IMR-90 (cell line): ENCODE data around the gene UBR4. TPM values are rescaled to one million over a fixed set of nuclear protein-coding genes. Genes with fewer than 3 reads are reported as not detected.
A peak's percentile ranks its signal among the peaks of the same experiment; 100 is the strongest.

Experiments
- ATAC-seq: fragments of 200-7000 bp; cut with Tn5 transposase; 2 replicates; pipeline ENCODE4 v1.9.1; 2020; ENCODE audit warnings: low read depth, mild to moderate bottlenecking, moderate library complexity
- BruUV-seq: library from RNA; stranded (reverse); fragments of 400-500 nt; replicated peaks from 2 replicates; lab custom pipeline; 2021; lab: Mats Ljungman, UMichigan
- CTCF ChIA-PET: fragments of 300-600 bp; formaldehyde crosslinking; extraction: SDS; loops from one replicate; lab custom pipeline; 2021; ENCODE audit warnings: antibody characterized with exemption; lab: Yijun Ruan, JAX
- POLR2A ChIA-PET: fragments of 300-600 bp; sonication (Branson Sonifier 250); formaldehyde crosslinking; loops from one replicate; lab custom pipeline; 2022; ENCODE audit warnings: antibody characterized with exemption; ENCODE audit not compliant: unreplicated experiment; lab: Charles Lee
- DNase-seq: peaks from one replicate; pipeline ENCODE4 v3.0.0; 2013
- H2AFZ ChIP-seq: replicated peaks from 2 replicates; pipeline ENCODE3; 2013; ENCODE audit warnings: low read length, mild to moderate bottlenecking; ENCODE audit not compliant: poor library complexity
- H2AK5ac ChIP-seq: 2 replicates; pipeline ENCODE4 v1.6.1; 2013; ENCODE audit warnings: low read depth, low read length, inconsistent platforms
- H2AK9ac ChIP-seq: replicated peaks from 2 replicates; pipeline ENCODE3; 2013; ENCODE audit warnings: mild to moderate bottlenecking, low read depth, low read length, moderate library complexity; ENCODE audit not compliant: poor library complexity
- H2BK120ac ChIP-seq: 2 replicates; pipeline ENCODE4 v1.6.1; 2013; ENCODE audit warnings: low read depth, low read length, inconsistent platforms
- H2BK15ac ChIP-seq: 3 replicates; pipeline ENCODE4 v1.6.1; 2013; ENCODE audit warnings: low read depth, low read length, inconsistent platforms
- H2BK20ac ChIP-seq: 2 replicates; pipeline ENCODE4 v1.6.1; 2013; ENCODE audit warnings: low read depth, mild to moderate bottlenecking, inconsistent platforms, low read length, moderate library complexity
- H2BK5ac ChIP-seq: 2 replicates; pipeline ENCODE4 v1.6.1; 2013; ENCODE audit warnings: mild to moderate bottlenecking, low read depth, low read length, inconsistent platforms; ENCODE audit not compliant: poor library complexity, severe bottlenecking
- H3K14ac ChIP-seq: replicated peaks from 2 replicates; pipeline ENCODE4 v1.6.1; 2013; ENCODE audit warnings: low read depth, low read length, inconsistent platforms
- H3K18ac ChIP-seq: 2 replicates; pipeline ENCODE4 v1.6.1; 2013; ENCODE audit warnings: low read depth, low read length, control low read depth
- H3K23ac ChIP-seq: 2 replicates; pipeline ENCODE4 v1.6.1; 2013; ENCODE audit warnings: low read depth, low read length, inconsistent platforms
- H3K27ac ChIP-seq: 2 replicates; pipeline ENCODE4 v1.5.1; 2013; ENCODE audit warnings: mild to moderate bottlenecking, control low read depth, low read length; ENCODE audit not compliant: insufficient read depth
- H3K27me3 ChIP-seq: 2 replicates; pipeline ENCODE4 v1.6.1; 2013; ENCODE audit warnings: low read length; ENCODE audit not compliant: control insufficient read depth, insufficient read depth
- H3K36me3 ChIP-seq: 2 replicates; pipeline ENCODE4 v1.6.1; 2013; ENCODE audit warnings: low read length, mixed read lengths; ENCODE audit not compliant: control insufficient read depth, insufficient read depth
- H3K4ac ChIP-seq: 2 replicates; pipeline ENCODE4 v1.6.1; 2013; ENCODE audit warnings: low read depth, low read length, inconsistent platforms
- H3K4me1 ChIP-seq: 2 replicates; pipeline ENCODE4 v1.6.1; 2013; ENCODE audit warnings: low read length, mixed read lengths; ENCODE audit not compliant: control insufficient read depth, insufficient read depth
- H3K4me2 ChIP-seq: 2 replicates; pipeline ENCODE4 v1.6.1; 2013; ENCODE audit warnings: low read depth, mild to moderate bottlenecking, control low read depth, low read length, moderate library complexity
- H3K4me3 ChIP-seq: 2 replicates; pipeline ENCODE4 v1.5.1; 2013; ENCODE audit warnings: low read depth, mild to moderate bottlenecking, control low read depth, low read length, moderate library complexity; ENCODE audit not compliant: insufficient read depth
- H3K56ac ChIP-seq: 2 replicates; pipeline ENCODE4 v1.6.1; 2013; ENCODE audit warnings: low read length, inconsistent platforms; ENCODE audit not compliant: insufficient read depth; ENCODE audit errors: extremely low read depth
- H3K79me1 ChIP-seq, 2 experiments: 2 replicates each; pipeline ENCODE4 v1.6.1; 2013; ENCODE audit warnings: low read length in 2 of 2, inconsistent platforms in 1 of 2, low read depth in 1 of 2
- H3K9ac ChIP-seq: 2 replicates; pipeline ENCODE4 v1.6.1; 2013; ENCODE audit warnings: low read depth, low read length, control low read depth
- H3K9me1 ChIP-seq: 2 replicates; pipeline ENCODE4 v1.6.1; 2013; ENCODE audit warnings: low read length, inconsistent platforms; ENCODE audit not compliant: insufficient read depth
- H3K9me3 ChIP-seq: 2 replicates; pipeline ENCODE4 v1.6.1; 2013; ENCODE audit warnings: low read length; ENCODE audit not compliant: control insufficient read depth, insufficient read depth
- H4K20me1 ChIP-seq: 2 replicates; pipeline ENCODE4 v1.6.1; 2013; ENCODE audit warnings: low read length, inconsistent platforms; ENCODE audit not compliant: insufficient read depth
- H4K5ac ChIP-seq: 2 replicates; pipeline ENCODE4 v1.6.1; 2013; ENCODE audit warnings: mild to moderate bottlenecking, low read depth, low read length, control low read depth
- H4K8ac ChIP-seq, 2 experiments: 2 replicates each; pipeline ENCODE4 v1.6.1; 2013; ENCODE audit warnings: low read depth in 2 of 2, low read length in 2 of 2, control low read depth in 1 of 2, inconsistent platforms in 1 of 2
- H4K91ac ChIP-seq: 2 replicates; pipeline ENCODE4 v1.6.1; 2013; ENCODE audit warnings: low read depth, low read length, inconsistent platforms; ENCODE audit not compliant: insufficient read depth
- BHLHE40 ChIP-seq: fragments of 150-350 bp; IDR thresholded peaks from 2 replicates; pipeline ENCODE4 v1.6.1; 2016; ENCODE audit warnings: mild to moderate bottlenecking, low read depth, low read length
- CEBPB ChIP-seq: IDR thresholded peaks from 2 replicates; pipeline ENCODE4 v1.6.1; 2012; ENCODE audit warnings: low read depth, low read length, improper control_type of control experiment
- CHD1 ChIP-seq: IDR thresholded peaks from 2 replicates; pipeline ENCODE4 v1.6.1; 2012; ENCODE audit warnings: low read depth, low read length, improper control_type of control experiment
- MAFK ChIP-seq: IDR thresholded peaks from 2 replicates; pipeline ENCODE4 v1.6.1; 2012; ENCODE audit warnings: low read depth, low read length, improper control_type of control experiment
- MXI1 ChIP-seq: IDR thresholded peaks from 2 replicates; pipeline ENCODE4 v1.6.1; 2012; ENCODE audit warnings: low read depth, mild to moderate bottlenecking, low read length, moderate library complexity, borderline replicate concordance
- NFE2L2 ChIP-seq: fragments of 150-350 bp; IDR thresholded peaks from 2 replicates; pipeline ENCODE4 v1.6.1; 2016; ENCODE audit warnings: low read depth, mild to moderate bottlenecking, low read length
- POLR2A ChIP-seq: IDR thresholded peaks from 2 replicates; pipeline ENCODE4 v1.6.1; 2012; ENCODE audit warnings: mild to moderate bottlenecking, low read depth, low read length
- RCOR1 ChIP-seq: IDR thresholded peaks from 2 replicates; pipeline ENCODE4 v1.6.1; 2012; ENCODE audit warnings: mild to moderate bottlenecking, low read length, improper control_type of control experiment; ENCODE audit not compliant: insufficient replicate concordance
- SMC3 ChIP-seq: fragments of 150-350 bp; IDR thresholded peaks from 2 replicates; pipeline ENCODE4 v1.6.1; 2016; ENCODE audit warnings: low read depth, mild to moderate bottlenecking, antibody characterized with exemption, low read length, moderate library complexity
- WGBS, 2 experiments: methylation state at CpG; one replicate each; pipeline versions ENCODE4 v1.1.5 to v1.1.7; 2013; ENCODE audit warnings: missing lambda C conversion rate in 2 of 2; ENCODE audit not compliant: insufficient read length in 1 of 2; ENCODE audit errors: extremely low coverage in 2 of 2; 5-methylcytosine and 5-hydroxymethylcytosine counted together
- dilution Hi-C: fragments of 300-500 bp; cut with HindIII; formaldehyde crosslinking; loops from one replicate; pipeline ENCODE4 v1.14.3; 2018; ENCODE audit warnings: low sequenced_read_pairs; ENCODE audit not compliant: unreplicated experiment
- in situ Hi-C: fragments of 300-500 bp; cut with MboI; formaldehyde crosslinking; loops from 3 replicates; pipeline ENCODE4 v1.14.3; 2019; ENCODE audit warnings: low sequenced_read_pairs, inconsistent platforms, mixed read lengths
- intact Hi-C: fragments of 100-400 bp; cut with micrococcal nuclease; formaldehyde crosslinking; loops from 2 replicates; pipeline ENCODE4 v1.10.0; 2022
- polyA plus RNA-seq, 3 experiments: library from polyadenylated mRNA; depleted of rRNA; stranded (reverse); fragments of >200 nt; gene quantifications; 2 replicates each; pipeline ENCODE4 v1.2.3, GENCODE V29; 2012; ENCODE audit warnings: low replicate concordance in 1 of 3
- total RNA-seq: library from RNA; depleted of rRNA; stranded (reverse); fragments of >200 nt; gene quantifications from 2 replicates; pipeline ENCODE4 v1.2.3, GENCODE V29; 2012
- TF ChIP-seq, protein P1 (sequence below): fragments of 150-350 bp; IDR thresholded peaks from 2 replicates; pipeline ENCODE4 v1.6.1; 2017; ENCODE audit warnings: mild to moderate bottlenecking, antibody characterized with exemption, low read length, low read depth

UBR4 gene
- total and polyA plus RNA-seq, 2 of the 4 experiments (the other 2 are of a cell fraction): 87.8 to 121 TPM

DNA sequence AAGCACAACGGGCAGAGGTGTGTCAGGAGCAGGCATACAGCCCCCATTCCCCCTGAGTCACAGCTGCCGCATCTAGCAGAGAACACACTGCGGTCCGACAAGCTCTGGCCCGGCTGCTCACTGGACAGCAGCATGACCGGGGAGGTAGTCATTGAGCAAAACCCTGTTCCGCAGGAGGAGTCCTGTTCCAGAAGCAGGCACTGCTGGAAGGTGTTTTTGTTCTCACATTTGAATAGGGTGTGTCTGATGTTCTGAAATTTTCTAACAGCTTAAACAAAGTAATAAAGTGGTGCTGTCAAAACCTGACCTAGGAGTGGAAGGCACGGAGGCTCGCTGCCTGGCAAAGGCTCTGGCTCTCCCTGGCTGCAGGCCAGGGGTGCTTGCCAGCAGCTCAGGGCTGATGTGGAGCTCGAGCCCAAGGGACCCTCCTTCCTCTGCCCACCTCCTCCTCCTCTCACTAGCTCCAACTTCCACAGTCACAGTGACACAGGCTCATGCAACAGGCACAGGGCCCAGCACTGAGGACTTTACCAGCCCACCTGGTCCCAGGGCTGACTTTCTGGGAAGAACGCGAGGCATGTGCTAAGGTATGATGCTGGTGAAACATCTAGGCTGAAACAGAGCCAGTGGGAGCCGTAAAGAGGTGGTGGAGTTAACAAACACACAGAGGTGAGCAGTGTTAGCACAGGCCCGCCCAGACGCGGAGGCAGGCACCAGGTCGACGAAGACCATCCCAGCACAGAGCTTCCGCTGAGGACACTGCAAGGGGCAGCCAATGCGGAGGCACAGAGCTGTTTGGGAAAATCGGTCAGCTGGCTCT lies 135.0 kb downstream of the UBR4 start:
- H4K91ac ChIP-seq: no peak overlapping the region
- H2BK15ac ChIP-seq: no peak overlapping the region
- no peak overlapping the region for H2BK120ac ChIP-seq
- DNase-seq (no peak), ATAC-seq (no peak)
- peak overlapping the region; percentile 5 for H2AK9ac ChIP-seq
- H3K27me3 ChIP-seq: no peaks in the 10 kb centered on the region
- no peak overlapping the region for H3K23ac ChIP-seq
- H3K4ac ChIP-seq: no peak overlapping the region
- no peak overlapping the region for H3K18ac ChIP-seq
- peaks cover 7% of the 10 kb centered on the region for H4K20me1 ChIP-seq
- ChIA-PET POLR2A (no interaction called here), CTCF (interaction anchor here (1.1 kb wide), 1 partner anchor 168 kb away, joined by 3 read pairs; no protein-coding TSS in a partner anchor)
- no peak overlapping the region for H3K4me2 ChIP-seq
- WGBS, 2 experiments: 79% methylated on average over 9 of the region's 21 CpGs; no CpG with 5 or more reads in 1 of the 2 experiments
- H3K36me3 ChIP-seq: peaks cover 71% of the 10 kb centered on the region
- H3K27ac ChIP-seq: no peak overlapping the region
- no peak for TF ChIP-seq CEBPB
- TF ChIP-seq RCOR1: no peak
- TF ChIP-seq SMC3: no peak
- TF ChIP-seq, protein P1, sequence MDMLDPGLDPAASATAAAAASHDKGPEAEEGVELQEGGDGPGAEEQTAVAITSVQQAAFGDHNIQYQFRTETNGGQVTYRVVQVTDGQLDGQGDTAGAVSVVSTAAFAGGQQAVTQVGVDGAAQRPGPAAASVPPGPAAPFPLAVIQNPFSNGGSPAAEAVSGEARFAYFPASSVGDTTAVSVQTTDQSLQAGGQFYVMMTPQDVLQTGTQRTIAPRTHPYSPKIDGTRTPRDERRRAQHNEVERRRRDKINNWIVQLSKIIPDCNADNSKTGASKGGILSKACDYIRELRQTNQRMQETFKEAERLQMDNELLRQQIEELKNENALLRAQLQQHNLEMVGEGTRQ: no peak
- no peak for TF ChIP-seq MAFK
- no peak for TF ChIP-seq NFE2L2
- no peak for TF ChIP-seq BHLHE40
- no peak for TF ChIP-seq POLR2A
- TF ChIP-seq CHD1: no peak
- no peak for TF ChIP-seq MXI1
- H3K79me1 ChIP-seq: peaks cover 22% of the 10 kb centered on the region in 2 experiments
- H2AK5ac ChIP-seq: no peak overlapping the region
- H4K8ac ChIP-seq: no peak overlapping the region
- in situ Hi-C loops (no loop called here), dilution Hi-C loops (no loop called here), intact Hi-C loops (loop anchor here (5.0 kb wide), 1 partner anchor 123 kb away; no protein-coding TSS in a partner anchor)
- H3K4me1 ChIP-seq: no peaks in the 10 kb centered on the region
- H4K5ac ChIP-seq: no peak overlapping the region
- H2BK20ac ChIP-seq: no peak overlapping the region
- H2AFZ ChIP-seq: no peak overlapping the region
- no peak overlapping the region for H3K4me3 ChIP-seq
- no peak overlapping the region for H3K9ac ChIP-seq
- H3K9me3 ChIP-seq: no peaks in the 10 kb centered on the region
- BruUV-seq: no TSS peak
- no peak overlapping the region for H3K56ac ChIP-seq
- no peak overlapping the region for H2BK5ac ChIP-seq
- peaks cover 2% of the 10 kb centered on the region; the same call in 1 of the 2 replicates for H3K9me1 ChIP-seq
- H3K14ac ChIP-seq: no peak overlapping the region
